Gastrocnemius medialis (tissue), 4 donors: ENCODE data around the gene LRRN2. TPM values are rescaled to one million over a fixed set of nuclear protein-coding genes. Genes with fewer than 3 reads are reported as not detected.

Source experiments
- ATAC-seq, 2 donors: fragments of 150-250 bp; one replicate each; pipeline ENCODE4 v1.9.1; 2016
- DNase-seq, 2 donors: peaks; one replicate each; pipeline ENCODE4 v3.0.0-alpha.2; 2019
- H3K27ac ChIP-seq, 4 donors: fragments of 200-600 bp; sonication (generic); 1 replicate in 1 of 4; 2 replicates in 3 of 4; pipeline ENCODE4 v1.5.1; 2016 to 2018; ENCODE audit warnings: mild to moderate bottlenecking in 2 of 4, moderate library complexity in 1 of 4
- H3K27me3 ChIP-seq, 3 donors: fragments of 200-600 bp; sonication (generic) in 2 of 3; 1 replicate in 1 of 3; 2 replicates in 2 of 3; pipeline versions ENCODE4 v1.5.1 to v1.6.0; 2016 to 2019; ENCODE audit warnings: mild to moderate bottlenecking in 1 of 3, moderate library complexity in 1 of 3
- H3K36me3 ChIP-seq, 2 donors: fragments of 200-600 bp; sonication (generic) in 1 of 2; one replicate each; pipeline ENCODE4 v1.5.1; 2017 to 2018
- H3K4me1 ChIP-seq, 2 donors: fragments of 200-600 bp; sonication (generic) in 1 of 2; one replicate each; pipeline ENCODE4 v1.5.1; 2016 to 2017; ENCODE audit warnings: mild to moderate bottlenecking in 2 of 2
- H3K4me3 ChIP-seq, 4 donors: fragments of 200-600 bp; sonication (generic) in 3 of 4; 1 replicate in 1 of 4; 2 replicates in 3 of 4; pipeline ENCODE4 v1.5.1; 2016 to 2019; ENCODE audit warnings: mild to moderate bottlenecking in 2 of 4
- H3K9me3 ChIP-seq, 3 donors: fragments of 200-600 bp; sonication (generic) in 2 of 3; 1 replicate in 1 of 3; 2 replicates in 2 of 3; pipeline ENCODE4 v1.5.1; 2016 to 2019
- POLR2A ChIP-seq, 2 donors: fragments of 450-650 bp; IDR thresholded peaks; one replicate each; pipeline ENCODE4 v1.6.1; 2017; ENCODE audit warnings: antibody characterized with exemption in 2 of 2, mild to moderate bottlenecking in 2 of 2, moderate library complexity in 2 of 2
- in situ Hi-C, 4 donors: fragments of 200-750 bp; cut with MboI; loops; one replicate each; pipeline versions ENCODE4 v1.15.0 to v1.8.0; 2017; ENCODE audit warnings: low sequenced_read_pairs in 4 of 4
- intact Hi-C: fragments of 100-400 bp; cut with DNase I; formaldehyde crosslinking; loops from one replicate; pipeline ENCODE4 v1.15.1; 2023; ENCODE audit warnings: low total_unique reads
- total RNA-seq, 4 donors: library from RNA; depleted of rRNA; stranded (reverse); fragments of >200 nt; gene quantifications; one replicate each; pipeline versions ENCODE4 v1.1.0 to v1.2.3, GENCODE V29; 2016
- TF ChIP-seq, protein P1 (sequence below), 5 experiments: fragments of 450-650 bp in 3 of 5; fragments of 200-600 bp in 2 of 5; sonication (generic) in 2 of 5; IDR thresholded peaks in 4 of 5; conservative IDR thresholded peaks in 1 of 5; 1 replicate in 4 of 5; 2 replicates in 1 of 5; pipeline ENCODE4 v1.5.1; 2016 to 2019; ENCODE audit warnings: antibody characterized with exemption in 5 of 5, mild to moderate bottlenecking in 3 of 5, moderate library complexity in 3 of 5

Gene LRRN2
- total RNA-seq, 4 donors from 2014 or later, result 0.46 to 1.1 (median 0.93) TPM

DNA sequence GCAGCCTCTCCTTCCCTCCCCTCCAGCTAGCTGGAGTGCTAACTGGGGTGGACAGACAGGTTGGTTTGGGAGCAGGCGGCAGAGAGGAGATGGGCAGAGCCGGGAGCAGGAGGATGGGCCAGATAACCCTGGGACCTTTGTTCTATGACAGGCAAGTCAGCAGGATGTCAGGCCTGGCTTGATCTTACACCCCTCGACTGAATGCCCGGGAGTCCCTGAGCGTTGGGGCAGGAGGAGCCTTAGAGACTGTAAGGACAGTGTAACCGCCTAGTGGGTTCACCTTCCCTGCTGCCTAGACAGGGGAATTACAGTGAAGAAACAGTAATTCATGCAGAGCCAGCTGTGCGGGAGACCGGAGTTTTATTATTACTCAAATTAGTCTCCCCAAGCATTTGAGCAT lies 109.1 kb downstream of the LRRN2 start:
- DNase-seq (no peak), ATAC-seq (no peak)
- in situ Hi-C loops (no loop called here), intact Hi-C loops (no loop called here)
- Histone ChIP-seq H3K9me3 (no peaks in the 10 kb centered on the region), H3K4me1 (no peaks in the 10 kb centered on the region), H3K36me3 (peaks cover 0 to 23% of the 10 kb centered on the region in 2 donors), H3K27ac (no peak overlapping the region), H3K27me3 (no peaks in the 10 kb centered on the region), H3K4me3 (no peak overlapping the region)
- TF ChIP-seq, protein P1, sequence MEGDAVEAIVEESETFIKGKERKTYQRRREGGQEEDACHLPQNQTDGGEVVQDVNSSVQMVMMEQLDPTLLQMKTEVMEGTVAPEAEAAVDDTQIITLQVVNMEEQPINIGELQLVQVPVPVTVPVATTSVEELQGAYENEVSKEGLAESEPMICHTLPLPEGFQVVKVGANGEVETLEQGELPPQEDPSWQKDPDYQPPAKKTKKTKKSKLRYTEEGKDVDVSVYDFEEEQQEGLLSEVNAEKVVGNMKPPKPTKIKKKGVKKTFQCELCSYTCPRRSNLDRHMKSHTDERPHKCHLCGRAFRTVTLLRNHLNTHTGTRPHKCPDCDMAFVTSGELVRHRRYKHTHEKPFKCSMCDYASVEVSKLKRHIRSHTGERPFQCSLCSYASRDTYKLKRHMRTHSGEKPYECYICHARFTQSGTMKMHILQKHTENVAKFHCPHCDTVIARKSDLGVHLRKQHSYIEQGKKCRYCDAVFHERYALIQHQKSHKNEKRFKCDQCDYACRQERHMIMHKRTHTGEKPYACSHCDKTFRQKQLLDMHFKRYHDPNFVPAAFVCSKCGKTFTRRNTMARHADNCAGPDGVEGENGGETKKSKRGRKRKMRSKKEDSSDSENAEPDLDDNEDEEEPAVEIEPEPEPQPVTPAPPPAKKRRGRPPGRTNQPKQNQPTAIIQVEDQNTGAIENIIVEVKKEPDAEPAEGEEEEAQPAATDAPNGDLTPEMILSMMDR (IDR thresholded peaks at IDR 0.05 in 4 of 5, conservative IDR thresholded peaks at IDR 0.05 in 1 of 5), result no peak
- TF ChIP-seq POLR2A (IDR thresholded peaks at IDR 0.05), result no peak

DNA sequence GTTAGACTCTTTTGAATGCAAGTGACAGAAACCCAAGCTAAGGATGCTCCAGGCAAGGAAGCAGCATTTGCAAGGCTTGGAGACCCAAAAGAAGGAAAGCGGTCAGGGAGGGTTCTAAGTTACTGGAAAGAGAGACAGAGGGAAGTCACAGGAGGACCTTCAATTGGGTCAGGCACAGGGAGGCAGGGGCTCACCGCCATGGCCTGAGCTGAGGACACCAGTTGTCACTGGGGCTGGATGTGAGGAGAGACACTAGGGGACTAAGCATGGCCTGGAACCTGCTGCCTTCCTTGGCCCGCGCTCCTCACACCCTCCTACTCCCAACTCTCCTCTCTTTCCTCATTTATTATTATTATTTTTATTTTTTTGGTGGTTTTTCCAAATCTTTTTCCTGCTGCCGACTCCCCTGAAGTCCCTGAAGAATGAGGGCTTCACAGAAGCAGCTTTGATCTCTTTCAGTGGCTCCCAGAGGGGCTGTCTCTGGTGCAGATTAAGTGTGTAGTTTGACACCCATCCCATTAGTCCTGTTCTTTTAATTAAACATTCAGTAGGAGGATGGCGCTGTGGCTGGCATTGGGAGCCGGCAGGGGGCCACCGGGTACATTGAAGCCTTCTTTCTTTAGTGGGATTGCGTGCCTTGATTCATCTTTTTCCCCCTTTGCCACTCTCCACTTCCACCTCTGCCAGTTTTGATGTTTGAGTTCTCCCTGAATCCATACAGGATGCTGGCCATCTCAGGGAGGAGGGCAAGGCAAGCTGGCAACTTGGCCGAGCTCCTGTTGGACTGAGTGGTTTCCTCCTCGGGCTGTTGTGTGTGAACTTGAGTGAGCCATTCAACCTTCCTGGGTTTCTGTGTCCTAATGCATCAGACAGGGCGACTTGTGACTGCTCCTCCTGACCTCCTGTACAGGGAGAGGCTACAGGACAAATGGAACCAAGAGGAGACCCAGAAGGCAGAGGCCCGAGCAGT lies 110.0 kb downstream of the LRRN2 start:
- in situ Hi-C loops (no loop called here), intact Hi-C loops (no loop called here)
- no peak for ATAC-seq
- Histone ChIP-seq H3K9me3 (no peaks in the 10 kb centered on the region), H3K36me3 (peaks cover 0 to 29% of the 10 kb centered on the region in 2 donors), H3K4me3 (no peak overlapping the region), H3K27ac (no peak overlapping the region), H3K4me1 (no peaks in the 10 kb centered on the region), H3K27me3 (no peaks in the 10 kb centered on the region)
- no peak for DNase-seq
- TF ChIP-seq POLR2A (IDR thresholded peaks at IDR 0.05), result no peak
- TF ChIP-seq, protein P1 (IDR thresholded peaks at IDR 0.05 in 4 of 5, conservative IDR thresholded peaks at IDR 0.05 in 1 of 5), result no peak

DNA sequence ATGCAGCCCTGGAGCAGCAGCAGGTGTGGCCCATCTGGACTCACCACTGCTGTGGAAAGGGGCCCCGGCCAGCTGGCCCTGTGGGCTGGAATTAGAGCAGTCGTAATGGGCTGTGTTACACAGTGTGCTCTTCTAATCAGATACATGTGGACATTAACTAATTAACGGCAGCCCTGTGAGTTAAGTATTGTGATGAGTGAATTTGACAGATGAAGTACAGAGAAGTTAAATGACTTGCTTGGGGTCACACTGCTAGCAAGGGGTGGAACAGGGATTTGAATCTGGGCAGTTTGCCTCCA lies 110.7 kb downstream of the LRRN2 start:
- ATAC-seq (no peak), DNase-seq (no peak)
- intact Hi-C loops (no loop called here), in situ Hi-C loops (loop anchor here in 1 of 4 donors (25.0 kb wide), 1 partner anchor 237 kb away; no protein-coding TSS in a partner anchor)
- Histone ChIP-seq H3K9me3 (no peaks in the 10 kb centered on the region), H3K27me3 (no peaks in the 10 kb centered on the region), H3K36me3 (peaks cover 0 to 29% of the 10 kb centered on the region in 2 donors), H3K4me1 (no peaks in the 10 kb centered on the region), H3K27ac (no peak overlapping the region), H3K4me3 (no peak overlapping the region)
- TF ChIP-seq, protein P1 (IDR thresholded peaks at IDR 0.05 in 4 of 5, conservative IDR thresholded peaks at IDR 0.05 in 1 of 5), result no peak
- no peak for TF ChIP-seq POLR2A (IDR thresholded peaks at IDR 0.05)

DNA sequence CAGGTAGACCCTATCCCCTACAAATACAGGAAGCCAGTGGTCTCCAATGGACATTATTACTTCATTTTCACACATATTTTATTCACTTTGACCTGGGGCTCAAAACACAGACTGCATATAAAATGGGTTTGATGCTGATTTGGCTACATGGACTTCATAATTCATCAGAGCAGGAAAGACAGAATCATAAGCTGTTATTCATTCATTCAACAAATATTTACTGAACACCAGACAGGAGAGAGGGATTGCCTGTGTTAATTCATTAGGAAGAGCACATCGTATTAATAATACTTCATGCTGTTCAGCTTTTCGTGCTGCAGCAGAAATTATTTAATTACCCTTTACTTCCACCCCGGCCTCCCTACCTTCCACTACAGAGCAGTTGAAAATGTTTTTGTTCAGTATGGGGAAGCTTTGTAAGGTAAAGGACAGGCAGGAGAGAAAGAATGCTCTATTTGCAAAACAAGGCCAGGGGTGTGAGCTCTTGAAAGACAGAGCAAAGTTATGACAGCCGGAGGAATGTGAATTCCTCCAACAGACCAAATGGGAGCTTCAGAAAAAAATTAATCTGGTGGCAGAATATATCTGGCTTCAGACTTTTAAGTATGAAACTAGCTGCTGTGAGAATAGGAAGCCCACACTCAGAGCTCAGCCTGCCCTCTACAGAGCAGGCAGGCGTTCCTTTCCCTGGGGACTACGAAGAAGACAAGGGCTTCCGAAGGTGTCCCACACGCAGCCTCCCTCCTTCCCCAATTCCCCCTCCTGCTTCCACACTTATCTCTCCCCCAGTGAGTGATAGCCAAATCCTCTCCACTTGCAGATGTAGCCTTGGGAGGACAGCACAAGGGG lies 111.3 kb downstream of the LRRN2 start:
- no peak overlapping the region for H3K4me3 ChIP-seq
- H3K27ac ChIP-seq, result no peak overlapping the region
- ATAC-seq, result no peak
- H3K36me3 ChIP-seq, result peaks cover 0 to 29% of the 10 kb centered on the region in 2 donors
- H3K4me1 ChIP-seq, result no peaks in the 10 kb centered on the region
- intact Hi-C loops (no loop called here), in situ Hi-C loops (loop anchor here in 1 of 4 donors (25.0 kb wide), 1 partner anchor 238 kb away; no protein-coding TSS in a partner anchor)
- H3K9me3 ChIP-seq, result no peaks in the 10 kb centered on the region
- no peaks in the 10 kb centered on the region for H3K27me3 ChIP-seq
- TF ChIP-seq POLR2A (IDR thresholded peaks at IDR 0.05), result no peak
- TF ChIP-seq, protein P1 (IDR thresholded peaks at IDR 0.05 in 4 of 5, conservative IDR thresholded peaks at IDR 0.05 in 1 of 5), result no peak
- no peak for DNase-seq
